B cell (primary cell): Measurements from ENCODE around the gene THEMIS.

ENCODE experiments used
- CTCF ChIP-seq: fragments of 200-600 bp; IDR thresholded peaks from one replicate; pipeline ENCODE4 v1.8.0; 2022; ENCODE audit warnings: antibody characterized with exemption, mild to moderate bottlenecking
- EZH2 ChIP-seq: IDR thresholded peaks from 2 replicates; pipeline ENCODE4 v1.6.1; 2012; ENCODE audit warnings: borderline replicate concordance, low read depth, mild to moderate bottlenecking, moderate library complexity, low read length; ENCODE audit not compliant: insufficient read depth, poor library complexity, severe bottlenecking

DNA sequence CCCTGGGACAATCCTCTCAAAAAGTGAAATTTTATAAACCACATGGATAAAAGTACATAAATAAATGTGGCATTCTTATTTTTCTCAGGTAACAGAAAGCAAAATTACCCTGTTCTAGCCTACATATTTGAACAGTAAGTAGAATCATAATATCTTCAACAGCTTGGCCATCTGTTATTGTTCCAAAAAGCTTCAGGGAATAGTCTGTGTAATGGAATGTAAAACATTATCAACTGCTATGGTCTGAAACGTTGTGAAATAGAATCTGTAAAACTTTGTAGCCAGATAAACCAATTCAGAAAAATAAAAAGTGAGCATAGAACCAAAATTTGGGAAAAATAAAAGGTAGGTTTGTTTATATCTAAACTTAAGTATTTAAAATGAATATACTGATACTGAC lies 114.7 kb downstream of the THEMIS start:
- TF ChIP-seq CTCF (no peak), EZH2 (no peak)
